Neutrophil (primary cell): ENCODE results near the gene ASTN1.

Experiments
- H3K27ac ChIP-seq: fragments of 200-600 bp; sonication (generic); 2 replicates; pipeline ENCODE4 v1.5.1; 2016; ENCODE audit warnings: mild to moderate bottlenecking, moderate library complexity
- H3K27me3 ChIP-seq: fragments of 200-600 bp; sonication (generic); 2 replicates; pipeline ENCODE4 v1.6.0; 2016; ENCODE audit warnings: mild to moderate bottlenecking
- H3K36me3 ChIP-seq: fragments of 200-600 bp; sonication (generic); 2 replicates; pipeline ENCODE4 v1.5.1; 2017
- H3K4me1 ChIP-seq, 2 experiments: fragments of 200-600 bp in 1 of 2; sonication (generic) in 1 of 2; 1 replicate in 1 of 2; 2 replicates in 1 of 2; pipeline versions ENCODE4 v1.5.1 to v1.6.1; 2013 to 2016; ENCODE audit warnings: low read depth in 1 of 2, low read length in 1 of 2, mild to moderate bottlenecking in 1 of 2, moderate library complexity in 1 of 2; ENCODE audit not compliant: control insufficient read depth in 1 of 2, insufficient read depth in 1 of 2
- H3K4me3 ChIP-seq, 2 experiments: fragments of 200-600 bp in 1 of 2; sonication (generic) in 1 of 2; 1 replicate in 1 of 2; 2 replicates in 1 of 2; pipeline ENCODE4 v1.5.1; 2013 to 2016; ENCODE audit warnings: low read depth in 1 of 2, low read length in 1 of 2, mild to moderate bottlenecking in 1 of 2, moderate library complexity in 1 of 2
- H3K9me3 ChIP-seq: fragments of 200-600 bp; sonication (generic); 2 replicates; pipeline ENCODE4 v1.5.1; 2016
- TF ChIP-seq, protein P1 (sequence below): fragments of 200-600 bp; sonication (generic); IDR thresholded peaks from 2 replicates; pipeline ENCODE4 v1.5.1; 2016; ENCODE audit warnings: antibody characterized with exemption

ASTN1 gene

DNA sequence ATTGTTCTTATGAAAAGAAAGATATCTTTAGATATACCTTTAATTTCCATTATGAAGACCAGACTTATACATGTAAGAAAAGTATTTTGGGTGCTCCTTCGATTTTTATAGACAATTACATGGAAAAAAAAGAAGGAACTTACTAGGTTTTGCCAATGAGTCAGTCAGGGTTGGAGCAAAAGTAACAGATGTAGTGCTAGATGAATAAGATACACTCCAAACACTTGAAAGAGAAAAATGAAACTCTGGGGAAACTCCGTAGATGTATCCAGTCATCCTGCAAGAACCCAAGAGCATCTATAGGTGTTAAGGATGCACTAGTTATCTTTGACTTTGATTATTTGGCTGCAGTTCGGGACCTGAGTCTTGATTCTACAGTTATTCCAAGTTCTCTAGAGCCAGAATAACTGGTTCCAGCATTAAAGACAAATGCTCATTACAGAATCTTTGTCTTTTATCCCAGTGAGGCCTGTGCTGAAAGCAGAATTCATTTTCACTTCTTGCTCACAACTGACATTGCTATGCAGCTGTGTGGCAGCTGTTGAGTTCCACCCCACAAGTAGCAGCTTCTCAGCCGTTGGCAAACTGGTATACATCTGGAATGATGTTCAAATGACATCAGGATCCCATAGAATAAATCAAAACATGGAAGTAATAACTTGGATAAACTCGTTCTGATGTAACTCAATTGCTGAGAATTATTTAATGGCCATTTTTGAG, 326.1 kb downstream of the ASTN1 start:
- TF ChIP-seq, protein P1, sequence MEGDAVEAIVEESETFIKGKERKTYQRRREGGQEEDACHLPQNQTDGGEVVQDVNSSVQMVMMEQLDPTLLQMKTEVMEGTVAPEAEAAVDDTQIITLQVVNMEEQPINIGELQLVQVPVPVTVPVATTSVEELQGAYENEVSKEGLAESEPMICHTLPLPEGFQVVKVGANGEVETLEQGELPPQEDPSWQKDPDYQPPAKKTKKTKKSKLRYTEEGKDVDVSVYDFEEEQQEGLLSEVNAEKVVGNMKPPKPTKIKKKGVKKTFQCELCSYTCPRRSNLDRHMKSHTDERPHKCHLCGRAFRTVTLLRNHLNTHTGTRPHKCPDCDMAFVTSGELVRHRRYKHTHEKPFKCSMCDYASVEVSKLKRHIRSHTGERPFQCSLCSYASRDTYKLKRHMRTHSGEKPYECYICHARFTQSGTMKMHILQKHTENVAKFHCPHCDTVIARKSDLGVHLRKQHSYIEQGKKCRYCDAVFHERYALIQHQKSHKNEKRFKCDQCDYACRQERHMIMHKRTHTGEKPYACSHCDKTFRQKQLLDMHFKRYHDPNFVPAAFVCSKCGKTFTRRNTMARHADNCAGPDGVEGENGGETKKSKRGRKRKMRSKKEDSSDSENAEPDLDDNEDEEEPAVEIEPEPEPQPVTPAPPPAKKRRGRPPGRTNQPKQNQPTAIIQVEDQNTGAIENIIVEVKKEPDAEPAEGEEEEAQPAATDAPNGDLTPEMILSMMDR = no peak
- no peaks in the 10 kb centered on the region for H3K36me3 ChIP-seq
- no peaks in the 10 kb centered on the region for H3K9me3 ChIP-seq
- no peak overlapping the region for H3K27ac ChIP-seq
- no peak overlapping the region for H3K4me3 ChIP-seq
- H3K27me3 ChIP-seq = no peaks in the 10 kb centered on the region
- H3K4me1 ChIP-seq = no peaks in the 10 kb centered on the region

DNA sequence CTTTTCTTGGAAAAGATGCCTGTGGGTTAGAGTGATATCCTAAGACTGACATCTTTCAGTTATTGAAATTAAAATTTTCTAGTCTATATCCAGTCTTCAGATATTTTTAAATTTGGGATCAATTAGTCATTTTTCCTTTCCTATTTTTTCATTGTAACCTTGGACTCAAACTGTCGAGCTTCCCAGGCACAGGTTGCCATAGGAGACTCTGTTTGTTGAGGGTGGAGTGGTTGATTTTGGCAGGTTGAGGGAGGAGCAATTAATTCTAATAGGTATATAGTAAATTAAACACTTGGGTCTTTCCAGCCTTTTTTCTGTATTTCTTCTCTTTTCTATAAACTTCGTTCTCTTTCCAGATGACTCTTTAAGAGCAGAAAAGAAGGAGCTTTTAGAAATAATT, 326.8 kb downstream of the ASTN1 start:
- H3K4me1 ChIP-seq = no peaks in the 10 kb centered on the region
- TF ChIP-seq, protein P1 = no peak
- H3K27me3 ChIP-seq = no peaks in the 10 kb centered on the region
- no peak overlapping the region for H3K4me3 ChIP-seq
- H3K27ac ChIP-seq = no peak overlapping the region
- no peaks in the 10 kb centered on the region for H3K9me3 ChIP-seq
- H3K36me3 ChIP-seq = no peaks in the 10 kb centered on the region

DNA sequence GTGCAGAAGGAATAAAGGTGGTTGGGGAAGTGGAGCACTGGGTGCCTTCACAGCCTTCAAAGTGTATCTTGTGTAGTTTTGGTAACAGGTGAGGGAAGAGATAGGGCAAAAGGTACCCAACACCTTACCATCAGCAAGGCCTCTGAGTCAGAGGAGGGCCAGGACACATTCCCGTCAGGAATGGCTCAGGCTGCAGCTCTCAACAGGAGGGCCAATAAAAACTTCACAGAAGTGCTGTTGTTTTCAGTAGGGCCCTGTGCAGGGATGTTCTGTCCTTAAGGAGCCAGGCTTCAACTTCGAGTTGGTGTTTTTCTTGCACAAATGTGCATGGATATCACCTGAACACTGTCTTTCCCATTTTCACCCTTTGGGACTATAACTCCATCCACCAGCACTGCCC, 333.4 kb downstream of the ASTN1 start:
- no peaks in the 10 kb centered on the region for H3K27me3 ChIP-seq
- TF ChIP-seq, protein P1 = no peak
- no peak overlapping the region for H3K27ac ChIP-seq
- no peaks in the 10 kb centered on the region for H3K36me3 ChIP-seq
- no peaks in the 10 kb centered on the region for H3K9me3 ChIP-seq
- no peak overlapping the region for H3K4me3 ChIP-seq
- no peaks in the 10 kb centered on the region for H3K4me1 ChIP-seq

DNA sequence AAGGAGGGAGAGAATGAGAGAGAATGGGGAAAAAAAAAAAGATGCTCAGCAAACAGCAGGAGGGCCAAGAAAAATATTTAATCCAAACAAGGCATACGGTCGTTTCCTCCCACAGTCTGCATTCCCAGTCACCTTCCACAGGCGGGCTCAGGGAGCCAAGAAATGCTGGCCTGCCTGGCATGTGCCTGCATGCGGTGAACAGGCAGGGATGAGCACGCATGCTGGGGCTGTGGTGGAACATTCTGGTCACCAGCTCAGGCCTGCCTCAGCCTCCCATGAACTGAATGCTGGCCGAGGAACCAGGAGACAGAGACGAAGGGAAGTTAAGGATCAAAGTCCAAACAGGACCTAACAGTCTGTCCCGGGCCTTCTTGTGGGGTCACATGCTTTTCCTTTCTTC, 335.3 kb downstream of the ASTN1 start:
- no peaks in the 10 kb centered on the region for H3K4me1 ChIP-seq

DNA sequence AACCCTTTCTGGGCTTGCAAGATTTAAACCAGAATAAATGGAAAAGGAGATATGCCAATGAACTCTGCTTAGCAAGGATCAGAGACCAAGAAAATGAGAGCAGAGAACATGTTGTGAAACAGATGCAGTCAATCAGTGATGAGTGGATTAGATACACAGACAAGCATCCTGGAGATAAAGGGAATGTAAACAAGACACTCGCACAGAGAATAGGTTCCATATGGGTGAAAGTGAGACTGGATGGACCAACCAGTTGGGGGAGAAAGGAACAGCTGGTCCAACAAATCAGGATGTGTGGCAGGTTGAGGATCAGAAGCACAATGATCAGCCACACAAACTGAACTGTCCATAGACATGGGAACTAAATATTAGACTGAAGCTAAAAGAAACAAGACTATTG, 338.2 kb downstream of the ASTN1 start:
- no peaks in the 10 kb centered on the region for H3K27me3 ChIP-seq
- H3K36me3 ChIP-seq = no peaks in the 10 kb centered on the region
- no peak overlapping the region for H3K4me3 ChIP-seq
- H3K9me3 ChIP-seq = no peaks in the 10 kb centered on the region
- no peak overlapping the region for H3K27ac ChIP-seq
- TF ChIP-seq, protein P1 = no peak
- no peaks in the 10 kb centered on the region for H3K4me1 ChIP-seq

More for the DNA sequence above, 335.3 kb downstream of the ASTN1 start:
- Histone ChIP-seq H3K27ac (no peak overlapping the region), H3K27me3 (no peaks in the 10 kb centered on the region), H3K9me3 (no peaks in the 10 kb centered on the region), H3K4me3 (no peak overlapping the region), H3K36me3 (no peaks in the 10 kb centered on the region)
- TF ChIP-seq, protein P1 = no peak
